ENCODE measurements around the gene CLDN9. TPM values are rescaled to one million over a fixed set of nuclear protein-coding genes. Genes with fewer than 3 reads are reported as not detected.

CLDN9 gene
- total RNA-seq, 1 donor from 2014 or later = 0.39 TPM

DNA sequence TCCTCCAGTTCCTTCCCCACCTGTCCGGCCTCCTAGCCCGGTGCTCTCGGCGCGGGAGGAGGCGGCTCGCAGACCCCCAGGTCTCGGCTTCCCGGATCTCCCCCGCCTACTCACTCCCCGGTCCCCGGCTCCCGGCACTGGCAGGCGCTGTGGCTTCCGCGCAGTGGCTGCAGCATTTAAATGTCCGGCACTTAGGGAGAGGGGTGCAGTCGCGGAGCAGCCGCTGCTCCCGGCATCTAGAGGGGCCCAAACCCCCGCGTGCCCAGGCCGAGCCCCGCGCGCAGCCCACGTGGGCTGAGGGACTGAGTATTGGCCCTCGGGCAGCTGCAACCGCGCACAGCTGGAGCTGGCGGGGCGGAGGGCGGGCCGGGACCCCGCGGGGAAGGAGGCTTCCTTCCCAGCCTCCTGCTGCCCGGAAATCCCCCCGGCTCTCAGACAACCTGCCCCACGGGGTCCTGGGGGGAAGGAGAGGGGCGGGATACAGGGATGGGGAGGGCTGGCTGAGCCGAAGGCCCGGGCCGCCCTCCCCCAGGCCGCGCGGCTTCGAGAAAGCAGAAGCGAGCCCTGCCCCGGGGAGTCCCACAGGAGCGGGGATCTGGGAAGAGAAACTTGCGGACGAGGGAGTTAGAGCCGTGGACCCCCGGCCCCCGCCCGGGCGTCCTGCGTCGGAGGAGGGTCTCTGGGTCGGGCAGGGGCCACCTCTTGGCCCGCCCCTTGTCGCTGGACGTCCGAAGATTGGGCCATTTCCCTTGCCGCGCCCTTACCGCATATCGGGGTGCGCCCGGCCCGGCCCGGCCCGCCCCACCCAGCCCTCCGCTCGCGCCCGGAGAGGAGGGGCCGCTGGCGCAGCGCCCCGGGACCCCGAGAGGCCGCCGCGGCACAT lies 33.3 kb downstream of the CLDN9 start, which contains the start of gene MMP25:
TSS of gene MMP25 (plus strand) at position 804 of the 883 bp plus-strand sequence. CDS start 357 bp downstream, outside the sequence.
- H3K4me1 Mint-ChIP-seq (ENCODE audit: low read depth, unreplicated experiment) = no peaks in the 10 kb centered on the region
- TF ChIP-seq CTCF (IDR thresholded peaks at IDR 0.05; ENCODE audit: partially characterized antibody, unreplicated experiment) = no peak
- no peak within 1 kb of the TSS for H3K27ac Mint-ChIP-seq (ENCODE audit: unreplicated experiment)
- peak within 1 kb of the TSS; percentile 80 for H3K4me3 Mint-ChIP-seq (ENCODE audit: unreplicated experiment)
- peak; percentile 57 for DNase-seq
- H3K36me3 Mint-ChIP-seq (ENCODE audit: unreplicated experiment) = peaks cover 6% of the 10 kb centered on the region
- peaks cover 10% of the 10 kb centered on the region for H3K9me3 Mint-ChIP-seq (ENCODE audit: unreplicated experiment)
- H3K27me3 Mint-ChIP-seq (ENCODE audit: unreplicated experiment) = peaks cover 17% of the 10 kb centered on the region

DNA sequence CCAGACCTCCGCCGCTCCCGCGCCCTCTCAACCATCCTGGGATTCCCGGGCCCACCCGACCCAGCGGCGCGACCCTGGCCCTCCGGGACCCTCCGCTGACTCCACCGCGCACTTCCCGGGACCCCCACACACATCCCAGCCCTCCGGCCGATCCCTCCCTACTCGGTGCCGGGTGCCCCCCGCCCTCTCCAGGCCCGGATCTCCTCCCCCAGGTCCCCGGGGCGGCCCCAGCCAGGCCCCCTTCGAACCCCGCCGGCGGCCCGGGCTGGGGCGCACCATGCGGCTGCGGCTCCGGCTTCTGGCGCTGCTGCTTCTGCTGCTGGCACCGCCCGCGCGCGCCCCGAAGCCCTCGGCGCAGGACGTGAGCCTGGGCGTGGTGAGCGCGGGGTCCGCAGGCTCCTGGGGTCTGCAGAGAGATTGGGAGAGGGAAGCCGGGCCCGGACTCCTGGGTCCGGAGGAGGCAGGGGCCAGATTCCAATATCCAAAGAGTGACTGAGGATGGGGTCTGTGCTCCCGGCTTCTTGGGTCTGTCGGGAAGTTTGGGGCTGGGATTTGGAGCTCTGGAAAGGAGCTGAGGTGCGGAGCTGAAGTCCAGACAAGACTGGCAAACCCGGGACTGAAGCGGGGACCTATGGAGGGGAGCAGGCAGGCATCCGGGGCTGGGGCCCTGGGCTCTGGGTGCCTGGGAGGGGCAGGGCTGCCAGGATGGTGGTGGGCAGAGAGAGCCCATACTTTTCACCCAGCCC lies 34.1 kb downstream of the CLDN9 start:
- Mint-ChIP-seq H3K4me3 (ENCODE audit: unreplicated experiment) (peak overlapping the region; percentile 61), H3K4me1 (ENCODE audit: low read depth, unreplicated experiment) (no peaks in the 10 kb centered on the region), H3K27me3 (ENCODE audit: unreplicated experiment) (peaks cover 18% of the 10 kb centered on the region), H3K9me3 (ENCODE audit: unreplicated experiment) (peaks cover 10% of the 10 kb centered on the region), H3K27ac (ENCODE audit: unreplicated experiment) (no peak overlapping the region), H3K36me3 (ENCODE audit: unreplicated experiment) (peaks cover 6% of the 10 kb centered on the region)
- no peak for DNase-seq
- no peak for TF ChIP-seq CTCF (IDR thresholded peaks at IDR 0.05; ENCODE audit: partially characterized antibody, unreplicated experiment)

- H3K4me1 Mint-ChIP-seq (ENCODE audit: low read depth, unreplicated experiment) = no peaks in the 10 kb centered on the region
- peaks cover 10% of the 10 kb centered on the region for H3K9me3 Mint-ChIP-seq (ENCODE audit: unreplicated experiment)
- H3K36me3 Mint-ChIP-seq (ENCODE audit: unreplicated experiment) = peaks cover 6% of the 10 kb centered on the region
- no peak overlapping the region for H3K4me3 Mint-ChIP-seq (ENCODE audit: unreplicated experiment)
- no peak for DNase-seq
- no peak for TF ChIP-seq CTCF (IDR thresholded peaks at IDR 0.05; ENCODE audit: partially characterized antibody, unreplicated experiment)
- peaks cover 18% of the 10 kb centered on the region for H3K27me3 Mint-ChIP-seq (ENCODE audit: unreplicated experiment)
- no peak overlapping the region for H3K27ac Mint-ChIP-seq (ENCODE audit: unreplicated experiment)
Observed at GRCh38 chr16:3047387-3047720, 34.6 kb downstream of the CLDN9 start.

- DNase-seq = no peak
- H3K4me1 Mint-ChIP-seq (ENCODE audit: low read depth, unreplicated experiment) = no peaks in the 10 kb centered on the region
- no peak overlapping the region for H3K27ac Mint-ChIP-seq (ENCODE audit: unreplicated experiment)
- H3K9me3 Mint-ChIP-seq (ENCODE audit: unreplicated experiment) = peaks cover 5% of the 10 kb centered on the region
- H3K36me3 Mint-ChIP-seq (ENCODE audit: unreplicated experiment) = peaks cover 6% of the 10 kb centered on the region
- peaks cover 16% of the 10 kb centered on the region for H3K27me3 Mint-ChIP-seq (ENCODE audit: unreplicated experiment)
- no peak overlapping the region for H3K4me3 Mint-ChIP-seq (ENCODE audit: unreplicated experiment)
- TF ChIP-seq CTCF (IDR thresholded peaks at IDR 0.05; ENCODE audit: partially characterized antibody, unreplicated experiment) = no peak
Observed at GRCh38 chr16:3049921-3050481, 37.3 kb downstream of the CLDN9 start.

Measured in glutamatergic neuron (in vitro differentiated cells).